Astrocyte of the cerebellum (primary cell): ENCODE measurements around the gene GAS2L3.
"Not testable (repeated sequence)": the region's sequence is repeated elsewhere in the genome, so short reads cannot be mapped to it uniquely, and the experiment has no call there.

Source experiments
- DNase-seq: peaks from one replicate; pipeline ENCODE4 v3.0.0-alpha.2; 2011; ENCODE audit warnings: low read depth
- H3K4me3 ChIP-seq: 2 replicates; pipeline ENCODE4 v1.5.1; 2011; ENCODE audit warnings: mild to moderate bottlenecking, low read depth, low read length, moderate library complexity
- CTCF ChIP-seq: IDR thresholded peaks from 2 replicates; pipeline ENCODE4 v1.5.1; 2012; ENCODE audit warnings: low read length, low read depth, moderate library complexity, mild to moderate bottlenecking; ENCODE audit errors: missing control alignments
- in situ Hi-C: cut with HindIII; loops from 2 replicates; pipeline ENCODE4 v1.10.0; 2017; ENCODE audit warnings: low sequenced_read_pairs

The GAS2L3 gene

GRCh38 chr12:100539202-100539601 is 34.3 kb upstream of the GAS2L3 start:
- H3K4me3 ChIP-seq = no peak overlapping the region
- no peak for TF ChIP-seq CTCF
- DNase-seq = peak; percentile 45
- in situ Hi-C loops = no loop called here

- DNase-seq = no peak
- H3K4me3 ChIP-seq = no peak overlapping the region
- TF ChIP-seq CTCF = no peak
- in situ Hi-C loops = no loop called here
Observed at GRCh38 chr12:100544165-100544564, 29.3 kb upstream of the GAS2L3 start.

GRCh38 chr12:100545092-100545491 is 28.4 kb upstream of the GAS2L3 start:
- in situ Hi-C loops = no loop called here
- no peak for DNase-seq
- H3K4me3 ChIP-seq = no peak overlapping the region
- TF ChIP-seq CTCF = no peak

GRCh38 chr12:100553936-100554335 is 19.5 kb upstream of the GAS2L3 start:
- in situ Hi-C loops = no loop called here
- TF ChIP-seq CTCF = no peak
- no peak for DNase-seq
- H3K4me3 ChIP-seq = no peak overlapping the region

- in situ Hi-C loops = no loop called here
- TF ChIP-seq CTCF = peak; percentile 95
- peak; percentile 83 for DNase-seq
- H3K4me3 ChIP-seq = no peak overlapping the region
Observed at GRCh38 chr12:100554608-100555077, 18.8 kb upstream of the GAS2L3 start.

- in situ Hi-C loops = no loop called here
- no peak overlapping the region for H3K4me3 ChIP-seq
- no peak for TF ChIP-seq CTCF
- no peak for DNase-seq
Observed at GRCh38 chr12:100555722-100556121, 17.8 kb upstream of the GAS2L3 start.

- TF ChIP-seq CTCF = no peak
- no peak overlapping the region for H3K4me3 ChIP-seq
- in situ Hi-C loops = no loop called here
- no peak for DNase-seq
Observed at GRCh38 chr12:100557357-100557756, 16.1 kb upstream of the GAS2L3 start.

- in situ Hi-C loops, H3K4me3 ChIP-seq, DNase-seq: not testable (repeated sequence)
Observed at GRCh38 chr12:100559261-100559660, 14.2 kb upstream of the GAS2L3 start.
